ENCODE data around the gene OR8K1.

Gene OR8K1

GRCh38 chr11:56345739-56346138 is at the start of gene OR8K1:
Gene OR8K1 (plus strand): TSS chr11:56346039. CDS start chr11:56346039, 0 bp downstream.
- no peak for DNase-seq

GRCh38 chr11:56296898-56297297 is 48.9 kb upstream of the OR8K1 start:
- DNase-seq: no peak

GRCh38 chr11:56307836-56308235 is 38.0 kb upstream of the OR8K1 start:
- no peak for DNase-seq

- DNase-seq: no peak
Observed at GRCh38 chr11:56314844-56315243, 31.0 kb upstream of the OR8K1 start, which contains the start of gene OR8K3. Gene OR8K3 (plus strand): TSS chr11:56315144. CDS start chr11:56318307, 3,163 bp downstream.

- no peak for DNase-seq
Observed at GRCh38 chr11:56331861-56332491, 13.9 kb upstream of the OR8K1 start.

- DNase-seq: no peak
Observed at GRCh38 chr11:56333156-56333555, 12.7 kb upstream of the OR8K1 start.

GRCh38 chr11:56340289-56340688 is 5.5 kb upstream of the OR8K1 start:
- no peak for DNase-seq

- DNase-seq: no peak
Observed at GRCh38 chr11:56353991-56354390, 8.2 kb downstream of the OR8K1 start, which contains the start of gene OR8J1. Gene OR8J1 (plus strand): TSS chr11:56354291. CDS start chr11:56360247, 5,956 bp downstream.

GRCh38 chr11:56375324-56375723 is 29.5 kb downstream of the OR8K1 start, which contains the start of gene OR8U1:
Gene OR8U1 (plus strand): TSS chr11:56375624. CDS start chr11:56375624, 0 bp downstream.
- DNase-seq: no peak

- no peak for DNase-seq
Observed at GRCh38 chr11:56380120-56380519, 34.3 kb downstream of the OR8K1 start.

- no peak for DNase-seq
Observed at GRCh38 chr11:56394381-56394780, 48.5 kb downstream of the OR8K1 start.

- DNase-seq: no peak
Observed at GRCh38 chr11:56396047-56396446, 50.2 kb downstream of the OR8K1 start.

Measured in NCI-H1105 treated with DMSO at 0.1 percent for 48 hours (cell line).